ENCODE measurements around the gene ENPP6.
"Not testable (repeated sequence)": the region's sequence is repeated elsewhere in the genome, so short reads cannot be mapped to it uniquely, and the experiment has no call there.

Gene ENPP6

DNA sequence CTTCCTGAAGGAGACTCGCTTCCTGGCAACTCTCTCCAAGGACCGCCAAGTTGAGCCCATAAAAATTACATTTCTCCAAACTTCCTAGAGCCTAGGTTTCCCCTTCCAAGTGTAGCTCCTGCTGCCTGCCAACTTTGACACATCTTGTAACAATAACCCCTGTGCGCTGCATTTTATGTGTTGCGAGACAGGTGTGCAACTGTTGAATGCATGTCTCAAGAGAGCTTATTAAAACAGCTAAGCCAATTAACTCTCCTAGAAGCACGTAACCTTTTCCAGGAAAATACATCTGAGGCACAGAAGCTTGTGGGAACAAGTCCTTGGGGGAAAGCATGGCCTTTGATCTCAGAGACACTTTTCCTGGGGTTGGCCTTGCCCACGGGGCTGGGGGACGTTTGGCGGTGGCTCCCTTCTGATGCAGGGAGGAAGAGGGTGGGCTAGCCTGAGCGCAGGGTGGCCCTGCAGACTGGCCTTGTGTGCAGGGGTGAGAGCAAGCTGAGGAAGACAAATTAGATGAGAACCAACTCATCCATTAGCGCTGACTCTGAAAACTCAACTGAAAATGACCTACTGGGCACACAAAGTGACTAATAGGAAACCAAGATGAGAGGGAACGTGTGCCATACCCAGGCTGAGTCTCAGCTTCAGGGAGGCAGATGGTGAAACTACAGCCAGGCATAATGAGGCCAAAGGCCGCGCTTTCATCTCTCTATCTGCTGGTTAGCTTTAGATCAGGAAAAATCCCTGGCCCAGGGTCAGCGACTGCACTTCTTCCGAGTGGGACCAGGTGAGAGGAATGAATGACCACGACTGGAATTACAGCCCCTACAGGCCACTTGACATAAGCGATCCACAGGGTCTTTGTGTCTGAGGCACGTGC lies 75.3 kb downstream of the ENPP6 start:
- H3K27ac ChIP-seq (ENCODE audit: low read length): no peak overlapping the region
- H3F3A ChIP-seq (ENCODE audit: insufficient read depth, low read length): no peaks in the 10 kb centered on the region
- H3K4me2 ChIP-seq (ENCODE audit: low read depth, low read length): no peak overlapping the region
- no peak for DNase-seq
- no peaks in the 10 kb centered on the region for H4K20me1 ChIP-seq (ENCODE audit: insufficient read depth, low read length)
- no peaks in the 10 kb centered on the region for H3K9me3 ChIP-seq (replicated peaks; ENCODE audit: insufficient read depth, low read length)
- no peak overlapping the region for H3K9ac ChIP-seq (ENCODE audit: low read length)
- no peaks in the 10 kb centered on the region for H3K9me2 ChIP-seq (replicated peaks; ENCODE audit: insufficient read depth, low read length)
- no peak overlapping the region for H3K4me3 ChIP-seq (ENCODE audit: low read length)
- no peaks in the 10 kb centered on the region for H3K27me3 ChIP-seq (replicated peaks; ENCODE audit: insufficient read depth, low read length)
- no peaks in the 10 kb centered on the region for H3K36me3 ChIP-seq (replicated peaks; ENCODE audit: insufficient read depth, low read length)
- H2AFZ ChIP-seq (ENCODE audit: low read length): no peak overlapping the region
- TF ChIP-seq EZH2phosphoT487 (IDR thresholded peaks at IDR 0.05; ENCODE audit: low read length): no peak
- TF ChIP-seq CTCF (IDR thresholded peaks at IDR 0.05; ENCODE audit: low read length): no peak
- TF ChIP-seq EZH2 (optimal IDR thresholded peaks at IDR 0.05; ENCODE audit: low read depth, low read length): no peak
- H3K79me2 ChIP-seq (ENCODE audit: low read length): no peaks in the 10 kb centered on the region
- no peaks in the 10 kb centered on the region for H3K4me1 ChIP-seq (ENCODE audit: low read length)

DNA sequence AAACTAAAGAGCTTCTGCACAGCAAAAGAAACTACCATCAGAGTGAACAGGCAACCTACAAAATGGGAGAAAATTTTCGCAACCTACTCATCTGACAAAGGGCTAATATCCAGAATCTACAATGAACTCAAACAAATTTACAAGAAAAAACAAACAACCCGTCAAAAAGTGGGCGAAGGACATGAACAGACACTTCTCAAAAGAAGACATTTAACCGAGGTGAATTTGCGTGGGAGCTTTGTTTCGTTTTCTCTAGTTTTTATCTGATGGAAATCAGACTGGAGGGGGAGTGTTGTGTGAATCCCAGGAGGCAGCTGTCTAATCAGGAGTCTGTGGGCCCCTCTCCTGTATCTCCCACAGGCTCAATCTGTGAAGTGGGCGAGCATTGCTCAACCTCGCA lies 76.8 kb downstream of the ENPP6 start:
- not testable (repeated sequence) for H3F3A ChIP-seq (ENCODE audit: insufficient read depth, low read length); H3K9me3 ChIP-seq (replicated peaks; ENCODE audit: insufficient read depth, low read length); H4K20me1 ChIP-seq (ENCODE audit: insufficient read depth, low read length); H3K36me3 ChIP-seq (replicated peaks; ENCODE audit: insufficient read depth, low read length); H3K4me2 ChIP-seq (ENCODE audit: low read depth, low read length); H3K27me3 ChIP-seq (replicated peaks; ENCODE audit: insufficient read depth, low read length); H3K4me3 ChIP-seq (ENCODE audit: low read length); H3K4me1 ChIP-seq (ENCODE audit: low read length); H3K9ac ChIP-seq (ENCODE audit: low read length); H2AFZ ChIP-seq (ENCODE audit: low read length); DNase-seq; H3K79me2 ChIP-seq (ENCODE audit: low read length); H3K9me2 ChIP-seq (replicated peaks; ENCODE audit: insufficient read depth, low read length); H3K27ac ChIP-seq (ENCODE audit: low read length)

DNA sequence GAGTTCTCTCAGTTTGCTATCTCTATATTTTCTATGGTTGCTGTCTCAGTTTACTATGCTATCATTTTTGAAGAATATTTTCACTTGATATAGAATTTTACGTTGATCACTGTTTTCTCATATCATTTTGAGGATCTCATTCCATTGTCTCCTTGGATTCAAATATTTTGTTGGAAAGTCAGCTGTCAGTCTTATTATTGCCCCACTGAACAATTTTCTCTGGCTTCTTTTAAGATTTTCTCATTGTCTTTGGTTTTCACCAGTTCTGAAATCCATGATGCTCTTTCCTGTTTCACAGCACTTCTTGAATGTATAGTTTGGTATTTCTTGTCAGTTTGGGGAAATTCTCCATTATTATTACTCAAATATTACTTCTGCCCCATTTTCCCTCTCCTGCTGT lies 81.1 kb downstream of the ENPP6 start:
- no peak overlapping the region for H3K4me2 ChIP-seq (ENCODE audit: low read depth, low read length)
- H3K79me2 ChIP-seq (ENCODE audit: low read length): no peaks in the 10 kb centered on the region
- no peaks in the 10 kb centered on the region for H3F3A ChIP-seq (ENCODE audit: insufficient read depth, low read length)
- H3K4me1 ChIP-seq (ENCODE audit: low read length): no peaks in the 10 kb centered on the region
- H3K9me2 ChIP-seq (replicated peaks; ENCODE audit: insufficient read depth, low read length): no peaks in the 10 kb centered on the region
- no peaks in the 10 kb centered on the region for H3K27me3 ChIP-seq (replicated peaks; ENCODE audit: insufficient read depth, low read length)
- no peak overlapping the region for H2AFZ ChIP-seq (ENCODE audit: low read length)
- H3K9me3 ChIP-seq (replicated peaks; ENCODE audit: insufficient read depth, low read length): no peaks in the 10 kb centered on the region
- H3K27ac ChIP-seq (ENCODE audit: low read length): no peak overlapping the region
- TF ChIP-seq EZH2 (optimal IDR thresholded peaks at IDR 0.05; ENCODE audit: low read depth, low read length) (no peak), EZH2phosphoT487 (IDR thresholded peaks at IDR 0.05; ENCODE audit: low read length) (no peak), CTCF (IDR thresholded peaks at IDR 0.05; ENCODE audit: low read length) (no peak)
- no peaks in the 10 kb centered on the region for H3K36me3 ChIP-seq (replicated peaks; ENCODE audit: insufficient read depth, low read length)
- H3K4me3 ChIP-seq (ENCODE audit: low read length): no peak overlapping the region
- DNase-seq: no peak
- H3K9ac ChIP-seq (ENCODE audit: low read length): no peak overlapping the region
- no peaks in the 10 kb centered on the region for H4K20me1 ChIP-seq (ENCODE audit: insufficient read depth, low read length)

DNA sequence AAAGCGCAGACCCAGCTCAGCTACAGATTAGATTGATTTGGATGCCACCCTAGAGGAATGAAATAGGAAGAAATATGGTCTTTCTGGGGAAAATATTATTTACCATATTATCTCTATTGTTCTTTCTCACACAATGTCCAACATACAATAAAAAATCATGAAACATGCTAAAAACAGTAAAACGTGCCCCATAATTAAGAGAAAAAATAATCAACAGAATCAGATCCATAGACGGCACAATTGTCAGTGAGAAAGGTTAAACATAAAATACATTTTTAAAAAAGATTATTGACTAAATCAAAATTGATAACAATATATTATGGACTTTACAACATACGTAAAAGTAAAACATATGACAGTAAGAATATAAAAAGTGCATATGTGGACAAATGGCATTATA lies 90.9 kb downstream of the ENPP6 start:
- no peaks in the 10 kb centered on the region for H3F3A ChIP-seq (ENCODE audit: insufficient read depth, low read length)
- H3K4me2 ChIP-seq (ENCODE audit: low read depth, low read length): no peak overlapping the region
- no peaks in the 10 kb centered on the region for H3K27me3 ChIP-seq (replicated peaks; ENCODE audit: insufficient read depth, low read length)

More for the DNA sequence above, 90.9 kb downstream of the ENPP6 start:
- H3K9me2 ChIP-seq (replicated peaks; ENCODE audit: insufficient read depth, low read length): no peaks in the 10 kb centered on the region
- H3K79me2 ChIP-seq (ENCODE audit: low read length): no peaks in the 10 kb centered on the region
- no peak for DNase-seq
- no peaks in the 10 kb centered on the region for H3K9me3 ChIP-seq (replicated peaks; ENCODE audit: insufficient read depth, low read length)
- no peak overlapping the region for H3K4me3 ChIP-seq (ENCODE audit: low read length)
- TF ChIP-seq EZH2phosphoT487 (IDR thresholded peaks at IDR 0.05; ENCODE audit: low read length): no peak
- no peak overlapping the region for H2AFZ ChIP-seq (ENCODE audit: low read length)
- no peak overlapping the region for H3K9ac ChIP-seq (ENCODE audit: low read length)
- H3K27ac ChIP-seq (ENCODE audit: low read length): no peak overlapping the region
- no peaks in the 10 kb centered on the region for H4K20me1 ChIP-seq (ENCODE audit: insufficient read depth, low read length)
- no peaks in the 10 kb centered on the region for H3K36me3 ChIP-seq (replicated peaks; ENCODE audit: insufficient read depth, low read length)
- H3K4me1 ChIP-seq (ENCODE audit: low read length): no peaks in the 10 kb centered on the region
